ENCODE data around the gene CDK14.
A peak's percentile ranks its signal among the peaks of the same experiment; 100 is the strongest.

Gene CDK14

GRCh38 chr7:90701021-90701420, 104.9 kb downstream of the CDK14 start:
- no peaks in the 10 kb centered on the region for H3K9me2 ChIP-seq (replicated peaks; ENCODE audit: low read depth, low read length)
- no peaks in the 10 kb centered on the region for H3F3A ChIP-seq (ENCODE audit: low read depth)
- H3K79me2 ChIP-seq (ENCODE audit: insufficient read depth, low read length) = no peaks in the 10 kb centered on the region
- H3K9me3 ChIP-seq (ENCODE audit: insufficient read depth, low read depth, low read length) = no peaks in the 10 kb centered on the region
- H2AFZ ChIP-seq (ENCODE audit: low read length) = 0 out of 2 replicates have a peak overlapping the region, but pooled peaks have one; percentile 80
- TF ChIP-seq EZH2phosphoT487 (IDR thresholded peaks at IDR 0.05; ENCODE audit: borderline replicate concordance) = no peak
- no peak for TF ChIP-seq CTCF (conservative IDR thresholded peaks at IDR 0.05; ENCODE audit: low read length)
- peak overlapping the region; percentile 61 for H3K4me2 ChIP-seq (ENCODE audit: low read depth, low read length, poor library complexity, severe bottlenecking)
- H3K4me3 ChIP-seq (ENCODE audit: low read length, poor library complexity, severe bottlenecking) = peak overlapping the region; percentile 65
- no peaks in the 10 kb centered on the region for H3K36me3 ChIP-seq (ENCODE audit: insufficient read depth, low read length)
- no peak overlapping the region for H3K9ac ChIP-seq (ENCODE audit: low read depth, low read length, poor library complexity, severe bottlenecking)
- H3K27me3 ChIP-seq (ENCODE audit: insufficient read depth, low read length, poor library complexity, severe bottlenecking) = no peaks in the 10 kb centered on the region
- H4K20me1 ChIP-seq (ENCODE audit: insufficient read depth, low read length, poor library complexity, severe bottlenecking) = no peaks in the 10 kb centered on the region
- no peaks in the 10 kb centered on the region for H3K4me1 ChIP-seq (ENCODE audit: insufficient read depth, low read length, poor library complexity, severe bottlenecking)

GRCh38 chr7:90701771-90702170, 105.7 kb downstream of the CDK14 start:
- H4K20me1 ChIP-seq (ENCODE audit: insufficient read depth, low read length, poor library complexity, severe bottlenecking) = no peaks in the 10 kb centered on the region
- no peaks in the 10 kb centered on the region for H3K9me3 ChIP-seq (ENCODE audit: insufficient read depth, low read depth, low read length)
- H3K4me2 ChIP-seq (ENCODE audit: low read depth, low read length, poor library complexity, severe bottlenecking) = no peak overlapping the region
- H3K36me3 ChIP-seq (ENCODE audit: insufficient read depth, low read length) = no peaks in the 10 kb centered on the region
- 0 out of 2 replicates have a peak overlapping the region, but pooled peaks have one; percentile 10 for H2AFZ ChIP-seq (ENCODE audit: low read length)
- no peaks in the 10 kb centered on the region for H3F3A ChIP-seq (ENCODE audit: low read depth)
- H3K9me2 ChIP-seq (replicated peaks; ENCODE audit: low read depth, low read length) = no peaks in the 10 kb centered on the region
- TF ChIP-seq CTCF (conservative IDR thresholded peaks at IDR 0.05; ENCODE audit: low read length) = no peak
- TF ChIP-seq EZH2phosphoT487 (IDR thresholded peaks at IDR 0.05; ENCODE audit: borderline replicate concordance) = no peak
- H3K4me1 ChIP-seq (ENCODE audit: insufficient read depth, low read length, poor library complexity, severe bottlenecking) = no peaks in the 10 kb centered on the region
- no peaks in the 10 kb centered on the region for H3K79me2 ChIP-seq (ENCODE audit: insufficient read depth, low read length)
- H3K9ac ChIP-seq (ENCODE audit: low read depth, low read length, poor library complexity, severe bottlenecking) = no peak overlapping the region
- peak overlapping the region; percentile 22 for H3K4me3 ChIP-seq (ENCODE audit: low read length, poor library complexity, severe bottlenecking)
- H3K27me3 ChIP-seq (ENCODE audit: insufficient read depth, low read length, poor library complexity, severe bottlenecking) = no peaks in the 10 kb centered on the region

- Histone ChIP-seq H3K4me1 (ENCODE audit: insufficient read depth, low read length, poor library complexity, severe bottlenecking) (no peaks in the 10 kb centered on the region), H3K9ac (ENCODE audit: low read depth, low read length, poor library complexity, severe bottlenecking) (no peak overlapping the region), H3K36me3 (ENCODE audit: insufficient read depth, low read length) (no peaks in the 10 kb centered on the region), H3K79me2 (ENCODE audit: insufficient read depth, low read length) (no peaks in the 10 kb centered on the region), H2AFZ (ENCODE audit: low read length) (no peak overlapping the region), H3F3A (ENCODE audit: low read depth) (no peaks in the 10 kb centered on the region), H3K9me3 (ENCODE audit: insufficient read depth, low read depth, low read length) (no peaks in the 10 kb centered on the region), H3K27me3 (ENCODE audit: insufficient read depth, low read length, poor library complexity, severe bottlenecking) (no peaks in the 10 kb centered on the region), H4K20me1 (ENCODE audit: insufficient read depth, low read length, poor library complexity, severe bottlenecking) (no peaks in the 10 kb centered on the region), H3K4me2 (ENCODE audit: low read depth, low read length, poor library complexity, severe bottlenecking) (no peak overlapping the region), H3K4me3 (ENCODE audit: low read length, poor library complexity, severe bottlenecking) (no peak overlapping the region), H3K9me2 (replicated peaks; ENCODE audit: low read depth, low read length) (no peaks in the 10 kb centered on the region)
- TF ChIP-seq CTCF (conservative IDR thresholded peaks at IDR 0.05; ENCODE audit: low read length) (no peak), EZH2phosphoT487 (IDR thresholded peaks at IDR 0.05; ENCODE audit: borderline replicate concordance) (no peak)
Observed at GRCh38 chr7:90705391-90706071, 109.4 kb downstream of the CDK14 start.

All from Loucy (cell line).